ENCODE measurements around the gene MS4A15. TPM values are rescaled to one million over a fixed set of nuclear protein-coding genes. Genes with fewer than 3 reads are reported as not detected.

The MS4A15 gene
- total RNA-seq, 1 donor from 2014 or later = not detected

DNA sequence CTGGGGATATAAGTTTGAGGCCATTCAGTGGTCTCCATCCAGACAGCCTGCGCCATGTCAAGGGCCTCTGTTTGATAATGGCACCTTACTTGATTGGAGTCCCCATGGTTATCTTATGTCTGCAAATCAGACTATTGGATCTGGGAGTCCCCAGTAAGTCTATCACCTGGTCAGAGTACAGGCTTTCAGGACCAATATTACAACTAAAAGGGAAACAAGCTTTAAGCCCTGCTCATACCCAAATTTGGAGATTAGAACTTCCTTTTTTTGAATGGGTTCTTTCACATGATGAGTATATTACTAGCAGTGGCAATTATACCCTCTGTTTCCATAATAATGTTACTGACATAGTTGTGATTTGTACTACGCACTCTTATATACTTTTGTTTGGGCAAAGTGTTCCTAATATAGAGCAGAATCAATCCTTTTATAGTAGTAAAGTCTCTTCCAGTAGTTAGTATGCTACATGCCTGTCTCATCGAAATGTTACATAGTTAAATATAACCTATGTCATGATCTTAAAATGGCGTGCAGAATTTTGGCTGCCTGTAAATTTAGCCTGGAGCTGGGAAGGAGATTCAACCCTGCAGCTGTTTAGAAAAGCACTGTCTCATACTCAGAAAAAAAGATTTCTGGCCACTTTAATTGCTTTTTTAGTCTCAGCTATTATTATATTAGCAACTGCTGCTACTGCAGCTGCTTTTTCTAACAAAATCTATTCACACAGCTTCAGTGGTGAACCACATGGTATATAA, 4.9 kb downstream of the MS4A15 start:
- H3K9me3 ChIP-seq (ENCODE audit: insufficient read depth, low read depth, low read length) = no peaks in the 10 kb centered on the region
- H3K36me3 Mint-ChIP-seq (ENCODE audit: low read depth, unreplicated experiment) = no peaks in the 10 kb centered on the region
- H3K4me1 ChIP-seq (ENCODE audit: insufficient read depth, low read length) = no peaks in the 10 kb centered on the region
- DNase-seq (ENCODE audit: low read depth) (no peak), FAIRE-seq (no peak)
- H3K4me2 ChIP-seq (ENCODE audit: low read length) = no peak overlapping the region
- no peak overlapping the region for H3K27ac Mint-ChIP-seq (ENCODE audit: unreplicated experiment)
- H3K4me3 Mint-ChIP-seq (ENCODE audit: unreplicated experiment) = no peak overlapping the region
- no peaks in the 10 kb centered on the region for H3K36me3 ChIP-seq (ENCODE audit: insufficient read depth, low read length)
- H3K27me3 Mint-ChIP-seq (ENCODE audit: low read depth, unreplicated experiment) = no peaks in the 10 kb centered on the region
- H3K27me3 ChIP-seq (ENCODE audit: insufficient read depth, low read length) = peaks cover 2% of the 10 kb centered on the region
- no peak overlapping the region for H3K9ac ChIP-seq (ENCODE audit: low read length)
- H4K20me1 ChIP-seq (ENCODE audit: insufficient read depth, low read length) = no peaks in the 10 kb centered on the region
- no peaks in the 10 kb centered on the region for H3K79me2 ChIP-seq (ENCODE audit: insufficient read depth, low read length)
- H3K9me3 Mint-ChIP-seq (ENCODE audit: unreplicated experiment) = peaks cover 3% of the 10 kb centered on the region
- H3K4me3 ChIP-seq (ENCODE audit: insufficient read depth, low read depth, low read length) = no peak overlapping the region
- H3K27ac ChIP-seq (ENCODE audit: low read depth, low read length) = no peak overlapping the region
- no peak overlapping the region for H2AFZ ChIP-seq (ENCODE audit: low read depth, low read length)
- no peak for TF ChIP-seq CTCF (IDR thresholded peaks at IDR 0.05; ENCODE audit: insufficient read depth, low read depth, low read length)
- no peak for TF ChIP-seq EZH2 (IDR thresholded peaks at IDR 0.05; ENCODE audit: insufficient read depth, low read length)
- H3K4me1 Mint-ChIP-seq (ENCODE audit: low read depth, unreplicated experiment) = peaks cover 2% of the 10 kb centered on the region

GRCh38 chr11:60762851-60763691, 6.4 kb downstream of the MS4A15 start:
- FAIRE-seq (no peak), DNase-seq (ENCODE audit: low read depth) (no peak)
- no peaks in the 10 kb centered on the region for H3K79me2 ChIP-seq (ENCODE audit: insufficient read depth, low read length)
- peaks cover 2% of the 10 kb centered on the region for H3K27me3 ChIP-seq (ENCODE audit: insufficient read depth, low read length)
- no peak overlapping the region for H3K27ac ChIP-seq (ENCODE audit: low read depth, low read length)
- H3K27ac Mint-ChIP-seq (ENCODE audit: unreplicated experiment) = no peak overlapping the region
- H3K9me3 ChIP-seq (ENCODE audit: insufficient read depth, low read depth, low read length) = no peaks in the 10 kb centered on the region
- H2AFZ ChIP-seq (ENCODE audit: low read depth, low read length) = no peak overlapping the region
- no peak overlapping the region for H3K9ac ChIP-seq (ENCODE audit: low read length)
- peaks cover 5% of the 10 kb centered on the region for H3K27me3 Mint-ChIP-seq (ENCODE audit: low read depth, unreplicated experiment)
- no peak overlapping the region for H3K4me3 Mint-ChIP-seq (ENCODE audit: unreplicated experiment)
- TF ChIP-seq EZH2 (IDR thresholded peaks at IDR 0.05; ENCODE audit: insufficient read depth, low read length) (no peak), CTCF (IDR thresholded peaks at IDR 0.05; ENCODE audit: insufficient read depth, low read depth, low read length) (no peak)
- H3K4me3 ChIP-seq (ENCODE audit: insufficient read depth, low read depth, low read length) = no peak overlapping the region
- H3K4me1 Mint-ChIP-seq (ENCODE audit: low read depth, unreplicated experiment) = peaks cover 2% of the 10 kb centered on the region
- H4K20me1 ChIP-seq (ENCODE audit: insufficient read depth, low read length) = no peaks in the 10 kb centered on the region
- H3K36me3 Mint-ChIP-seq (ENCODE audit: low read depth, unreplicated experiment) = no peaks in the 10 kb centered on the region
- no peak overlapping the region for H3K4me2 ChIP-seq (ENCODE audit: low read length)
- no peaks in the 10 kb centered on the region for H3K4me1 ChIP-seq (ENCODE audit: insufficient read depth, low read length)
- no peaks in the 10 kb centered on the region for H3K36me3 ChIP-seq (ENCODE audit: insufficient read depth, low read length)
- H3K9me3 Mint-ChIP-seq (ENCODE audit: unreplicated experiment) = peaks cover 6% of the 10 kb centered on the region

Data from astrocyte (in vitro differentiated cells and primary cell).